ENCODE results near the gene PRIMPOL. TPM values are rescaled to one million over a fixed set of nuclear protein-coding genes. Genes with fewer than 3 reads are reported as not detected.
"Not testable (repeated sequence)": the region's sequence is repeated elsewhere in the genome, so short reads cannot be mapped to it uniquely, and the experiment has no call there.

PRIMPOL gene
- 12.8 TPM for total RNA-seq (ENCODE audit: unreplicated experiment)
- long read RNA-seq, partial matches to known transcripts = 0 of 9 reads
- long read RNA-seq, other reads (novel, unspliced or antisense) = 1 of 9 reads

GRCh38 chr4:184649026-184649970 is at the start of gene PRIMPOL, which contains the start of gene CASP3:
PRIMPOL (plus strand) TSS chr4:184649738; CDS start chr4:184657141, 7,403 bp downstream.
CASP3 (minus strand) TSS chr4:184649447; CDS start chr4:184638453, 10,994 bp downstream.
- Mint-ChIP-seq H3K27me3 (ENCODE audit: unreplicated experiment) (peaks cover 14% of the 10 kb centered on the region), H3K4me1 (ENCODE audit: low read depth, unreplicated experiment) (peaks cover 24% of the 10 kb centered on the region), H3K27ac (ENCODE audit: unreplicated experiment) (peak within 1 kb of the TSS; percentile 95), H3K4me3 (ENCODE audit: unreplicated experiment) (peak within 1 kb of the TSS; percentile 97), H3K9me3 (ENCODE audit: unreplicated experiment) (peaks cover 30% of the 10 kb centered on the region), H3K36me3 (ENCODE audit: unreplicated experiment) (peaks cover 7% of the 10 kb centered on the region)
- no peak for TF ChIP-seq CTCF (IDR thresholded peaks at IDR 0.05; ENCODE audit: partially characterized antibody, unreplicated experiment)
- DNase-seq = peak; percentile 99

GRCh38 chr4:184600982-184601381 is 48.6 kb upstream of the PRIMPOL start:
- not testable (repeated sequence) for H3K27ac Mint-ChIP-seq (ENCODE audit: unreplicated experiment); H3K27me3 Mint-ChIP-seq (ENCODE audit: unreplicated experiment); H3K9me3 Mint-ChIP-seq (ENCODE audit: unreplicated experiment); DNase-seq; H3K36me3 Mint-ChIP-seq (ENCODE audit: unreplicated experiment); H3K4me3 Mint-ChIP-seq (ENCODE audit: unreplicated experiment); H3K4me1 Mint-ChIP-seq (ENCODE audit: low read depth, unreplicated experiment)

GRCh38 chr4:184602857-184603256 is 46.7 kb upstream of the PRIMPOL start:
- not testable (repeated sequence) for H3K27me3 Mint-ChIP-seq (ENCODE audit: unreplicated experiment); H3K4me3 Mint-ChIP-seq (ENCODE audit: unreplicated experiment); H3K9me3 Mint-ChIP-seq (ENCODE audit: unreplicated experiment); H3K4me1 Mint-ChIP-seq (ENCODE audit: low read depth, unreplicated experiment); H3K27ac Mint-ChIP-seq (ENCODE audit: unreplicated experiment); H3K36me3 Mint-ChIP-seq (ENCODE audit: unreplicated experiment); DNase-seq

GRCh38 chr4:184607429-184607828 is 42.1 kb upstream of the PRIMPOL start:
- not testable (repeated sequence) for H3K36me3 Mint-ChIP-seq (ENCODE audit: unreplicated experiment); H3K9me3 Mint-ChIP-seq (ENCODE audit: unreplicated experiment); H3K4me1 Mint-ChIP-seq (ENCODE audit: low read depth, unreplicated experiment); H3K27me3 Mint-ChIP-seq (ENCODE audit: unreplicated experiment); H3K4me3 Mint-ChIP-seq (ENCODE audit: unreplicated experiment); DNase-seq; H3K27ac Mint-ChIP-seq (ENCODE audit: unreplicated experiment)

GRCh38 chr4:184612074-184612473 is 37.5 kb upstream of the PRIMPOL start:
- Mint-ChIP-seq H3K36me3 (ENCODE audit: unreplicated experiment) (peaks cover 12% of the 10 kb centered on the region), H3K4me3 (ENCODE audit: unreplicated experiment) (no peak overlapping the region), H3K27ac (ENCODE audit: unreplicated experiment) (no peak overlapping the region), H3K9me3 (ENCODE audit: unreplicated experiment) (peaks cover 3% of the 10 kb centered on the region), H3K4me1 (ENCODE audit: low read depth, unreplicated experiment) (no peaks in the 10 kb centered on the region), H3K27me3 (ENCODE audit: unreplicated experiment) (no peaks in the 10 kb centered on the region)
- DNase-seq = no peak
- no peak for TF ChIP-seq CTCF (IDR thresholded peaks at IDR 0.05; ENCODE audit: partially characterized antibody, unreplicated experiment)

- H3K4me3 Mint-ChIP-seq (ENCODE audit: unreplicated experiment) = no peak overlapping the region
- H3K36me3 Mint-ChIP-seq (ENCODE audit: unreplicated experiment) = peaks cover 12% of the 10 kb centered on the region
- H3K9me3 Mint-ChIP-seq (ENCODE audit: unreplicated experiment) = peaks cover 4% of the 10 kb centered on the region
- H3K27me3 Mint-ChIP-seq (ENCODE audit: unreplicated experiment) = no peaks in the 10 kb centered on the region
- no peak for DNase-seq
- TF ChIP-seq CTCF (IDR thresholded peaks at IDR 0.05; ENCODE audit: partially characterized antibody, unreplicated experiment) = no peak
- no peaks in the 10 kb centered on the region for H3K4me1 Mint-ChIP-seq (ENCODE audit: low read depth, unreplicated experiment)
- no peak overlapping the region for H3K27ac Mint-ChIP-seq (ENCODE audit: unreplicated experiment)
Measured at GRCh38 chr4:184613405-184613804, 36.1 kb upstream of the PRIMPOL start.

Measured in glutamatergic neuron (in vitro differentiated cells).